Right atrium auricular region (tissue), 2 donors: ENCODE measurements around the gene SMAD6. TPM values are rescaled to one million over a fixed set of nuclear protein-coding genes. Genes with fewer than 3 reads are reported as not detected.

Experiments used
- DNase-seq: peaks from one replicate; pipeline ENCODE4 v3.0.0-alpha.2; 2019; ENCODE audit warnings: low spot score
- H3K27ac ChIP-seq, 2 donors: fragments of 200-600 bp; sonication (generic); 1 replicate in 1 of 2; 2 replicates in 1 of 2; pipeline ENCODE4 v1.5.1; 2016 to 2019
- H3K27me3 ChIP-seq, 2 donors: fragments of 200-600 bp; sonication (generic); one replicate each; pipeline versions ENCODE4 v1.5.1 to v1.6.0; 2017 to 2019
- H3K36me3 ChIP-seq: fragments of 200-600 bp; sonication (generic); one replicate; pipeline ENCODE4 v1.5.1; 2016
- H3K4me1 ChIP-seq, 2 donors: fragments of 200-600 bp; sonication (generic); one replicate each; pipeline versions ENCODE4 v1.5.1 to v1.6.0; 2017 to 2019
- H3K4me3 ChIP-seq, 2 donors: fragments of 200-600 bp; sonication (generic); 1 replicate in 1 of 2; 2 replicates in 1 of 2; pipeline ENCODE4 v1.5.1; 2017 to 2019; ENCODE audit warnings: mild to moderate bottlenecking in 1 of 2, moderate library complexity in 1 of 2
- H3K9me3 ChIP-seq, 2 donors: fragments of 200-600 bp; sonication (generic); one replicate each; pipeline ENCODE4 v1.5.1; 2019
- total RNA-seq, 2 donors: library from RNA; depleted of rRNA; stranded (reverse); fragments of >200 nt; gene quantifications; one replicate each; pipeline ENCODE4 v1.1.0, GENCODE V29; 2016
- TF ChIP-seq, protein P1 (sequence below), 2 donors: fragments of 200-600 bp; sonication (generic); IDR thresholded peaks; one replicate each; pipeline ENCODE4 v1.5.1; 2019; ENCODE audit warnings: antibody characterized with exemption in 2 of 2

SMAD6 gene
- total RNA-seq, 2 donors from 2014 or later, result 20.8 to 104 TPM

DNA sequence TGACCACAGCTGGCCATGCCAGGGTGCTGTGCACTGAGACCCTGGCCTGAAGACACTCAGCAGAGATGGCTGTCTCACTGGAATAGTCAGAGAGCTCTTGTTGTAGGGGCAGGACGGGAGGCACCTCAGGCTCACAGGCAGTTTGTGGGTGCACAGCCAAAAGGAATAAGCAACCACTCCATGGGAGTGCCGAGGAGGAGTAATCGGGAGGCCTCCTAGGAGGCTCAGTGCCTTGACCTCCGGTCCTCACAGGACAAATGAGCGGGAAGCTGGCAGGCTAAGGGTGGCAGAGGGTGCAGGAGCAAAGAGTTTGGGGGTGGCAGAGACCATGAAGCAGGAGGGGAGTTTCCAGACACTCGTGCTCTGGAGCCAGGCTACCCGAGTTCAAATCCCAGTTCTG is 81.7 kb downstream of the SMAD6 start:
- TF ChIP-seq, protein P1, sequence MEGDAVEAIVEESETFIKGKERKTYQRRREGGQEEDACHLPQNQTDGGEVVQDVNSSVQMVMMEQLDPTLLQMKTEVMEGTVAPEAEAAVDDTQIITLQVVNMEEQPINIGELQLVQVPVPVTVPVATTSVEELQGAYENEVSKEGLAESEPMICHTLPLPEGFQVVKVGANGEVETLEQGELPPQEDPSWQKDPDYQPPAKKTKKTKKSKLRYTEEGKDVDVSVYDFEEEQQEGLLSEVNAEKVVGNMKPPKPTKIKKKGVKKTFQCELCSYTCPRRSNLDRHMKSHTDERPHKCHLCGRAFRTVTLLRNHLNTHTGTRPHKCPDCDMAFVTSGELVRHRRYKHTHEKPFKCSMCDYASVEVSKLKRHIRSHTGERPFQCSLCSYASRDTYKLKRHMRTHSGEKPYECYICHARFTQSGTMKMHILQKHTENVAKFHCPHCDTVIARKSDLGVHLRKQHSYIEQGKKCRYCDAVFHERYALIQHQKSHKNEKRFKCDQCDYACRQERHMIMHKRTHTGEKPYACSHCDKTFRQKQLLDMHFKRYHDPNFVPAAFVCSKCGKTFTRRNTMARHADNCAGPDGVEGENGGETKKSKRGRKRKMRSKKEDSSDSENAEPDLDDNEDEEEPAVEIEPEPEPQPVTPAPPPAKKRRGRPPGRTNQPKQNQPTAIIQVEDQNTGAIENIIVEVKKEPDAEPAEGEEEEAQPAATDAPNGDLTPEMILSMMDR (IDR thresholded peaks at IDR 0.05), result no peak
- no peaks in the 10 kb centered on the region for H3K27me3 ChIP-seq
- peaks cover 0 to 9% of the 10 kb centered on the region in 2 donors for H3K4me1 ChIP-seq
- H3K27ac ChIP-seq, result no peak overlapping the region
- peaks cover 11% of the 10 kb centered on the region for H3K36me3 ChIP-seq
- H3K4me3 ChIP-seq, result no peak overlapping the region
- H3K9me3 ChIP-seq, result no peaks in the 10 kb centered on the region
- no peak for DNase-seq

DNA sequence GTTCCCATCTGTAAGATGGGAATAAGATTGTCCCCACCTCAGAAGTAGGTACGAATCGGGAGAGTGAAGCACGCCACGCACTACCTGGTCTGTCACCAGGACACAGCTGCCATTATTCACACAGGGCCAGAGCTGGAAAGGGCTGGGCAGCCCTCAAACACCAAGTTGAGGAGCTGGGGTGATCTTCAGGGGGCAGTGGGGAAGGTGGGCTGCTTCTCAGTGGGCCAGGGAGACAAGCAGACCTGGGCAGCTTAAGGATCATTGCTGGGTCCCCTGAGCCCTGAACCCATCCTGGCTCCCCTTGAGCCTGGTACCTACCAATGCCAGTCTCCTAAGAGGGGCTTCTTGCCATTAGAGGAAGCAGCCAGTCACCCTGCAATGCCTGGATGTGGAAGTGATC is 82.1 kb downstream of the SMAD6 start:
- H3K27ac ChIP-seq, result no peak overlapping the region
- TF ChIP-seq, protein P1 (IDR thresholded peaks at IDR 0.05), result no peak
- no peaks in the 10 kb centered on the region for H3K9me3 ChIP-seq
- no peak for DNase-seq
- H3K27me3 ChIP-seq, result no peaks in the 10 kb centered on the region
- H3K36me3 ChIP-seq, result peaks cover 11% of the 10 kb centered on the region
- H3K4me1 ChIP-seq, result peaks cover 0 to 9% of the 10 kb centered on the region in 2 donors
- H3K4me3 ChIP-seq, result no peak overlapping the region

DNA sequence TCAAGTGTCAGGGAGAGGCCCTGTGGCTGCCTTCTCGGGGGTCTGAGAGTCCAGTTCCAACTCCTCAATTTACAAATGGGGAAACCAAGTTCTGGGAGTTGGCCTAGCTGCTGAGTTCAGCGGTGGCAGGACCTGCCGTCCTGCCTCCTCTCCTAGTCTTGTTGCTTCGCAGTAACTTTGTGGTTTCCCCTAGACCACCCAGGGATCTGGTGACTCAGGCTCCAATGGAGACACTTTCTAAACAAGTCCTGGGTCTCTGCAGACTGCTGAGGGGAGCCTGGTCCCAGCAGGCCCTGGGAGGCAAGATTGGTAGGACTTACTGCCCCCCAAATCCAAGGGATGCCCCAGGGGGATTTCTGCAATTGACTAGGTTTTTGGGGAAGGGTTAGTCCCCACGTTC is 83.6 kb downstream of the SMAD6 start:
- no peak overlapping the region for H3K27ac ChIP-seq
- H3K4me1 ChIP-seq, result peaks cover 0 to 9% of the 10 kb centered on the region in 2 donors
- TF ChIP-seq, protein P1 (IDR thresholded peaks at IDR 0.05), result no peak
- no peak for DNase-seq
- peaks cover 11% of the 10 kb centered on the region for H3K36me3 ChIP-seq
- no peak overlapping the region for H3K4me3 ChIP-seq
- H3K27me3 ChIP-seq, result no peaks in the 10 kb centered on the region
- no peaks in the 10 kb centered on the region for H3K9me3 ChIP-seq

DNA sequence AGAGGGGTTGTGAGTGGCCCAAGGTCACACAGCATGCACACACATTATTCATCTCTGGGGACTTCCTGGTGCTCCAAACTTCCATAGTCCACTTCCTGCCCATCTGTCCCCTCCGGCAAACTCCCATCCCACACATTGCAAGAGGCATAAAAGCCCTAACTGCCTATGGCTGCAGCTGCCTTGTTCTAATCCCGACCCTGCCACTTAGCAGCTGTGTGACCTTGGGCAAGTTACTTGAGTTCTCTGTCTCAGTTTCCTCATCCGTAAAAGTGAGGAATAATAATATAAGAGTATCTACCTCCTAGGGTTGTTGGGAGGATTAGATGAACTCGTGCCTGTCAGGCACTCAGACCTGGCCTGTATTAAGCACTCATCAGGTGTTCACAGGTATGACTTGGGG is 84.2 kb downstream of the SMAD6 start:
- peaks cover 7% of the 10 kb centered on the region for H3K36me3 ChIP-seq
- H3K4me1 ChIP-seq, result peaks cover 0 to 9% of the 10 kb centered on the region in 2 donors
- TF ChIP-seq, protein P1 (IDR thresholded peaks at IDR 0.05), result no peak
- no peaks in the 10 kb centered on the region for H3K9me3 ChIP-seq
- H3K27ac ChIP-seq, result no peak overlapping the region
- DNase-seq, result no peak
- no peak overlapping the region for H3K4me3 ChIP-seq
- no peaks in the 10 kb centered on the region for H3K27me3 ChIP-seq

DNA sequence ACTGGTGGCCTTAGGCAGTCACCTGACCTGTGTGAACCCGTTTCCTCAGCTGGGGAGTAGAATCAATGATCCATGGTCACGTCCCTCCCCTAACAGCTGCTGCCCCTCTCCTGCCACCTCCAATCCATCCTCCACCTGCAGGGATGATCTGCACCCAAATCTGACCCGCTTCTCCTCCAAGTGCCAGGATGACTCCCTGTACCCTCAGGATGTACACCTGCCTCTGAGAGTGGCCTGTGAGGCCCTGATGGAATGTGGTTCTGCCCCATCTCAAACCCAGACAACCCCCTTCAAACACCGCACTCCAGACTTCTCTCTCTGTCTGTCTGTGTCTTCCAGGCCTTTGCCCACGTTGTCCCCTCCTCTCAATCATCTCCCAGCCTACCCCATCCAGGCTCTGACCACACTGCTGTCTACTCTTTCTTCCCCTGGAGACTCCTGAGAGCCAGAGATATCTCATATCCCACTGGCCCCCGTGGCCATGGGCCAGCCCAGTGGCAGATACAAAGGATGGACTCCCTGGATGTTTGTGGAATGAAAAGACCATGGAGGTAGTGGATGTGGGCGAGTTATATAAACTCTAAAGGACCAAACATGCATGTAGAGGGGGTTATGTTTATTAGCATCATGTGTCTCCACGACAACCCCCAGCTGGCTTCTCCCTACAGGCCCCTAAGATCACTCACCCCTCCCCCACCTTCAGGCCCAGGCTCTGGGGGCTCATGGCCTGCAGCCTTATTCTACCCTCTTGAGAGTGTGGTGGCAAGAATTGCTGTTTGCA is 84.9 kb downstream of the SMAD6 start:
- peaks cover 0 to 9% of the 10 kb centered on the region in 2 donors for H3K4me1 ChIP-seq

More for the DNA sequence above, 84.9 kb downstream of the SMAD6 start:
- TF ChIP-seq, protein P1 (IDR thresholded peaks at IDR 0.05), result no peak
- no peaks in the 10 kb centered on the region for H3K27me3 ChIP-seq
- no peak for DNase-seq
- H3K9me3 ChIP-seq, result no peaks in the 10 kb centered on the region
- H3K36me3 ChIP-seq, result peaks cover 5% of the 10 kb centered on the region
- no peak overlapping the region for H3K4me3 ChIP-seq
- H3K27ac ChIP-seq, result no peak overlapping the region
